GM21619 (cell line): ENCODE data around the gene SPOCK1.

Source experiments
- ATAC-seq: cut with Tn5 transposase; IDR thresholded peaks from one replicate; pipeline ENCODE4 v1.9.1; 2021; ENCODE audit not compliant: unreplicated experiment

Gene SPOCK1

GRCh38 chr5:137303509-137303908 lies 195.6 kb downstream of the SPOCK1 start:
- no peak for ATAC-seq

GRCh38 chr5:137300411-137301240 lies 198.5 kb downstream of the SPOCK1 start:
- ATAC-seq, result no peak

GRCh38 chr5:137296213-137296781 lies 202.8 kb downstream of the SPOCK1 start:
- ATAC-seq, result no peak

- ATAC-seq, result no peak
These were observed 204.5 kb downstream of the SPOCK1 start for GRCh38 chr5:137294604-137295003.

GRCh38 chr5:137292461-137293027 lies 206.6 kb downstream of the SPOCK1 start:
- ATAC-seq, result no peak

GRCh38 chr5:137291436-137291835 lies 207.7 kb downstream of the SPOCK1 start:
- no peak for ATAC-seq

GRCh38 chr5:137291031-137291430 lies 208.1 kb downstream of the SPOCK1 start:
- ATAC-seq, result no peak

- ATAC-seq, result no peak
These were observed 208.8 kb downstream of the SPOCK1 start for GRCh38 chr5:137290373-137290772.

- ATAC-seq, result no peak
These were observed 209.3 kb downstream of the SPOCK1 start for GRCh38 chr5:137289856-137290255.

- no peak for ATAC-seq
These were observed 211.6 kb downstream of the SPOCK1 start for GRCh38 chr5:137287569-137287968.

- no peak for ATAC-seq
These were observed 213.0 kb downstream of the SPOCK1 start for GRCh38 chr5:137286025-137286610.

- ATAC-seq, result no peak
These were observed 215.3 kb downstream of the SPOCK1 start for GRCh38 chr5:137283801-137284200.

- no peak for ATAC-seq
These were observed 216.9 kb downstream of the SPOCK1 start for GRCh38 chr5:137282216-137282615.

- no peak for ATAC-seq
These were observed 217.9 kb downstream of the SPOCK1 start for GRCh38 chr5:137281201-137281600.

- ATAC-seq, result no peak
These were observed 218.5 kb downstream of the SPOCK1 start for GRCh38 chr5:137280656-137281055.

GRCh38 chr5:137279521-137280231 lies 219.4 kb downstream of the SPOCK1 start:
- no peak for ATAC-seq

- no peak for ATAC-seq
These were observed 220.7 kb downstream of the SPOCK1 start for GRCh38 chr5:137278476-137278875.

- no peak for ATAC-seq
These were observed 224.0 kb downstream of the SPOCK1 start for GRCh38 chr5:137275083-137275482.

- no peak for ATAC-seq
These were observed 225.6 kb downstream of the SPOCK1 start for GRCh38 chr5:137273511-137273910.

- no peak for ATAC-seq
These were observed 226.3 kb downstream of the SPOCK1 start for GRCh38 chr5:137272831-137273230.

GRCh38 chr5:137269946-137270345 lies 229.2 kb downstream of the SPOCK1 start:
- no peak for ATAC-seq
